Colonic mucosa (tissue), 4 donors: ENCODE measurements around the gene C12orf75. TPM values are rescaled to one million over a fixed set of nuclear protein-coding genes. Genes with fewer than 3 reads are reported as not detected.
A peak's percentile ranks its signal among the peaks of the same experiment; 100 is the strongest.
"Not testable (repeated sequence)": the region's sequence is repeated elsewhere in the genome, so short reads cannot be mapped to it uniquely, and the experiment has no call there.

Source experiments
- DNase-seq: peaks from one replicate; pipeline ENCODE4 v3.0.0-alpha.2; 2020
- H3K27ac ChIP-seq: fragments of 200-600 bp; one replicate; pipeline ENCODE4 v1.8.0; 2021
- H3K27me3 ChIP-seq: fragments of 200-600 bp; one replicate; pipeline ENCODE4 v1.8.0; 2021
- H3K36me3 ChIP-seq: fragments of 200-600 bp; one replicate; pipeline ENCODE4 v1.8.0; 2021
- H3K4me1 ChIP-seq: fragments of 200-600 bp; one replicate; pipeline ENCODE4 v1.8.0; 2021; ENCODE audit warnings: mild to moderate bottlenecking
- H3K4me3 ChIP-seq: fragments of 200-600 bp; one replicate; pipeline ENCODE4 v1.8.0; 2021
- H3K9ac ChIP-seq, 2 donors: one replicate each; pipeline ENCODE4 v1.7.0; 2013; ENCODE audit warnings: control low read depth in 2 of 2, low read depth in 2 of 2, low read length in 2 of 2
- H3K9me3 ChIP-seq: fragments of 200-600 bp; one replicate; pipeline ENCODE4 v1.8.0; 2021
- CTCF ChIP-seq: fragments of 200-600 bp; IDR thresholded peaks from one replicate; pipeline ENCODE4 v1.8.0; 2022; ENCODE audit warnings: antibody characterized with exemption, mild to moderate bottlenecking
- intact Hi-C: fragments of 100-400 bp; cut with DNase I; formaldehyde crosslinking; loops from one replicate; pipeline ENCODE4 v1.14.1; 2022
- total RNA-seq, 2 donors: library from RNA; stranded (reverse); fragmentation: NEBNext Ultra II Directional in 1 of 2; extraction: Animal tissue kit (Norgen Biotek cat#: 25700) in 1 of 2; gene quantifications; one replicate each; pipeline ENCODE4 v1.2.1, GENCODE V29; 2021
- donor health status: healthy.
- donor health status: DM: no; HTN: no; CAD: no.
- donor health status: DM: no; HTN: no; CAD: no.

C12orf75 gene
- total RNA-seq, 2 donors from 2014 or later = 77.9 to 109 TPM

DNA sequence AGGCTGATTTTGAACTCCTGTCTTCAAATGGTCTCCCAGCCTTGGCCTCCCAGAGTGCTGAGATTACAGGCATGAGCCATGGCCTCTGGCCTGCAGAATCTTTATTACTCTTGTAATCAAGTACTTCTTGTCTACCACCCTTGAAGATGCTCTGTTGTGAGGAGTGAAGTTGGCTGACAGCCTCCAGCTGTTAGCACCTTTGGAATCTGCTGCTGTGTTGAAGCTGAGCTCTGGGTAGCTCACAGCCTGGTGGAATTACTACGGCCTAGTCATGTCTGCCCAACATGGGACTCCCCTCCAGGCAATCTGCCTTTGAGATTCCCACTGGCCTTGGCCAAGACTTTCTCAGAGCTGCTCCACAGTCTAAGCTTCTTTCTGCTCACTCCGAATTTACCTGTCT is 5.8 kb upstream of the C12orf75 start:
- H3K9ac ChIP-seq = no peak overlapping the region
- intact Hi-C loops = no loop called here
- DNase-seq = no peak
- H3K9me3 ChIP-seq = no peaks in the 10 kb centered on the region
- no peaks in the 10 kb centered on the region for H3K36me3 ChIP-seq
- no peak for TF ChIP-seq CTCF
- no peak overlapping the region for H3K27ac ChIP-seq
- no peak overlapping the region for H3K4me3 ChIP-seq
- no peaks in the 10 kb centered on the region for H3K27me3 ChIP-seq
- H3K4me1 ChIP-seq = no peaks in the 10 kb centered on the region

- Histone ChIP-seq H3K27ac (no peak overlapping the region), H3K4me1 (no peaks in the 10 kb centered on the region), H3K36me3 (no peaks in the 10 kb centered on the region), H3K4me3 (no peak overlapping the region), H3K9me3 (no peaks in the 10 kb centered on the region), H3K27me3 (no peaks in the 10 kb centered on the region), H3K9ac (no peak overlapping the region)
- DNase-seq = no peak
- intact Hi-C loops = no loop called here
- TF ChIP-seq CTCF = no peak
Measured at GRCh38 chr12:105325117-105325516, 5.4 kb upstream of the C12orf75 start.

DNA sequence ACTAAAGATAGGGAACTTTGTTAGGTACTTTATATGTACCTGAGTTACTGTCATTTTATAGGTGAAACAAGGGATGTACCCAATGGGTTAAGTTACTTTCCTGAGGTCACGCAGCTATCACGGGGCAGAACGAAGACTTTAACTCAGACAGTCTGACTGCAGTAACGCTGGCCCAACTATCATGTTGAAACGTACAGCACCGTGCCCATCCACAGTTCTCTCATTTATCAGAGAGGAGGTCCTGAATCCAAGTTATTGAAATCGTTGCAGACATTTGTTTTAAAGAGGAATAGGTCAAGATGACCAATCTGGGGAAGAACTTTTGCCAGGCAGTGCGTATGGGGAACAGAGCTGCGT is 587 bp upstream of the C12orf75 start:
- no peaks in the 10 kb centered on the region for H3K9me3 ChIP-seq
- peak overlapping the region; percentile 88 for H3K4me3 ChIP-seq
- DNase-seq = no peak
- no peak overlapping the region for H3K27ac ChIP-seq
- no peak for TF ChIP-seq CTCF
- H3K36me3 ChIP-seq = no peaks in the 10 kb centered on the region
- no peaks in the 10 kb centered on the region for H3K27me3 ChIP-seq
- intact Hi-C loops = no loop called here
- H3K9ac ChIP-seq = peak overlapping the region in 1 of 2 donors; percentile 3
- no peaks in the 10 kb centered on the region for H3K4me1 ChIP-seq

DNA sequence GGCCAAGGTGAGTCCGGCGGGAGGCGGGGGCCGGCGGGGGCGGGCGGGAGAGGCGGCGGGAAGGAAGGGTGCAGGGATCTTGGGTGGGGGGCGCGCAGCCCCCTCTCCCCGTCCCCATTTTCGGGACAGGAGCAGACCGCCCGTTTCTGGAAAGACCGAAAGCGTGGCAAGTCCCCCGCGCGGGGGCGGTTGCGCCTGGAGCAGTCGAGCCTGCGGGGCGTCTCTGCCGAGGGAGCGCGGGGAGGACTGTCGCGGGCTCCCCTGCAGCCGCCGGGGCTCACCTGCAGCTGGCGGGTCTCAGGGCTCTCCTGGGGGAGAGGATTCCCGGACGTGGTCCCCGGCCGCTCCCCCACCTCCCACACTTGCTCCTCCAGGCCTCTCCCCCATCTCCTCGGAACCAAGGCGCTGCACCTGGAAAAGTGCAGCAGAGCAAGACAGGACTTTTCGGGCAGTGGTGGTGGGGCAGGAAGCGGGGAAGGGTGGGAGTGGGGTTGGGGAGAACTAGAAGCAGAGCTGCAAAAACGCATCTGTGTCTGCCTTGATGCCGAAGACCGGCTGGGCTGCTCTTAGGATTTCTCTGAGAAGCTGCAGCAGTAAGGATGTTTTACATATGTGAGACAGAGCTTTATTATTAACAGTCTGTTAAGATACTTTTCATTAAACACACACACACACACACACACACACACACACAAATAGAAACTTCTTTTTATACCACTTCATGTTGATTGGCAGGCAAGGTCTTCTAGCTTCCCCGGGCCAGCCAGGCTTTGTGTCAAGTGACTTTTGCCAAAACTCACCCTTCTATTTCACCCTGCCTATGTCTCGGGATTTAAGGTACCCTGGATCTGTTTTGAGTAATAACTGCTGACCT is 677 bp downstream of the C12orf75 start:
- Histone ChIP-seq H3K36me3 (no peaks in the 10 kb centered on the region), H3K9ac (peak overlapping the region; percentile 49 to 62), H3K27ac (peak overlapping the region; percentile 43), H3K4me1 (no peaks in the 10 kb centered on the region), H3K27me3 (no peaks in the 10 kb centered on the region), H3K9me3 (no peaks in the 10 kb centered on the region), H3K4me3 (peak overlapping the region; percentile 88)
- DNase-seq = peak; percentile 39
- no peak for TF ChIP-seq CTCF
- intact Hi-C loops = no loop called here

DNA sequence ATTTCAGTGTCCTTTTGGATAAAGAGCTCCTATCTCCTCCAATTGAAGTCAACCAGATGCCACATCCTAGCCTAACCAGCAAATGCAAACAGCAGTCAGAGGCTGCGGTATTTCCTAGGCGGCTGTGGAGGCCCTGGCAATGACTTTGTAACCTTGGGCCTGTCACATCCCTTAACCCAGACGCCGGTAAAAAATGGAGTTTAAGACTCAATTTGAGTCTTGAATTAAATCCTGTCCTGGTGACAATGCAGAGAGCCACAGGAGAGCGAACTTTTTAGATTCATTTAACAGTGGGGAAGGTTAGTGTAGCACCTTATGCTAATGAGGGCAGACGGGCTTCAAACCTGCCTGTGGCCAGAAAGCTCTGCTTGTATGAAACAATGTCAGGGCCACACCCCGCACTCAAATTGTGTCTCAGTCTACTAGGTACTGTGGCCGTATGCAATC is 1.3 kb downstream of the C12orf75 start:
- peak overlapping the region in 1 of 2 donors; percentile 49 for H3K9ac ChIP-seq
- no peaks in the 10 kb centered on the region for H3K4me1 ChIP-seq
- H3K27me3 ChIP-seq = no peaks in the 10 kb centered on the region
- no peak overlapping the region for H3K4me3 ChIP-seq
- intact Hi-C loops = no loop called here
- no peaks in the 10 kb centered on the region for H3K9me3 ChIP-seq
- TF ChIP-seq CTCF = no peak
- peak overlapping the region; percentile 38 for H3K27ac ChIP-seq
- DNase-seq = peak; percentile 58
- no peaks in the 10 kb centered on the region for H3K36me3 ChIP-seq

GRCh38 chr12:105332286-105332685 is 1.8 kb downstream of the C12orf75 start:
- H3K36me3 ChIP-seq, H3K9me3 ChIP-seq, H3K4me3 ChIP-seq, H3K27me3 ChIP-seq, H3K4me1 ChIP-seq, intact Hi-C loops: not testable (repeated sequence)
- peak overlapping the region; percentile 38 for H3K27ac ChIP-seq
- DNase-seq = peak; percentile 17
- H3K9ac ChIP-seq = peak overlapping the region in 1 of 2 donors; percentile 49
